Smooth muscle cell (in vitro differentiated cells): Measurements from ENCODE around the gene CA12. TPM values are rescaled to one million over a fixed set of nuclear protein-coding genes. Genes with fewer than 3 reads are reported as not detected.

Source experiments
- DNase-seq: peaks from one replicate; lab custom pipeline; 2025; ENCODE audit not compliant: unreplicated experiment; lab: John Stamatoyannopoulos, UW
- H2AFZ ChIP-seq: fragments of 200-600 bp; sonication (generic); 2 replicates; pipeline ENCODE4 v1.6.0; 2016; ENCODE audit warnings: antibody characterized with exemption, low read depth, mild to moderate bottlenecking
- H3F3A ChIP-seq: fragments of 200-600 bp; sonication (generic); 2 replicates; pipeline ENCODE4 v1.6.0; 2017; ENCODE audit warnings: antibody characterized with exemption, low read depth
- H3K27ac ChIP-seq: fragments of 200-600 bp; sonication (generic); 2 replicates; pipeline ENCODE4 v1.5.1; 2016; ENCODE audit warnings: low read depth, mild to moderate bottlenecking
- H3K27me3 ChIP-seq: fragments of 200-600 bp; sonication (generic); 2 replicates; pipeline ENCODE4 v1.6.1; 2016; ENCODE audit warnings: low read depth, mild to moderate bottlenecking
- H3K36me3 ChIP-seq: fragments of 200-600 bp; sonication (generic); 2 replicates; pipeline ENCODE4 v1.5.1; 2016; ENCODE audit warnings: low read depth
- H3K4me1 ChIP-seq: fragments of 200-600 bp; sonication (generic); 2 replicates; pipeline ENCODE4 v1.5.1; 2016; ENCODE audit warnings: low read depth
- H3K4me2 ChIP-seq: fragments of 200-600 bp; sonication (generic); 2 replicates; pipeline ENCODE4 v1.6.0; 2016; ENCODE audit warnings: mild to moderate bottlenecking
- H3K4me3 ChIP-seq: fragments of 200-600 bp; sonication (generic); 2 replicates; pipeline ENCODE4 v1.5.1; 2016; ENCODE audit warnings: mild to moderate bottlenecking
- H3K79me2 ChIP-seq: fragments of 200-600 bp; sonication (generic); 2 replicates; pipeline ENCODE4 v1.6.0; 2016; ENCODE audit warnings: low read depth, mild to moderate bottlenecking
- H3K9ac ChIP-seq: fragments of 200-600 bp; sonication (generic); 2 replicates; pipeline ENCODE4 v1.6.0; 2016; ENCODE audit warnings: low read depth
- H3K9me3 ChIP-seq: fragments of 200-600 bp; sonication (generic); replicated peaks from 2 replicates; pipeline ENCODE4 v1.5.1; 2016; ENCODE audit warnings: low read depth
- H4K20me1 ChIP-seq: fragments of 200-600 bp; sonication (generic); 2 replicates; pipeline ENCODE4 v1.6.0; 2016; ENCODE audit warnings: low read depth
- CTCF ChIP-seq: fragments of 200-600 bp; sonication (generic); IDR thresholded peaks from 2 replicates; pipeline ENCODE4 v1.5.1; 2017; ENCODE audit warnings: borderline replicate concordance, mild to moderate bottlenecking, antibody characterized with exemption; ENCODE audit not compliant: insufficient read depth, poor library complexity, severe bottlenecking
- WGBS: methylation state at CpG from one replicate; pipeline ENCODE4 v1.1.7; 2016; ENCODE audit warnings: low lambda C conversion rate; 5-methylcytosine and 5-hydroxymethylcytosine counted together
- polyA plus RNA-seq: library from polyadenylated mRNA; unstranded; fragments of >200 nt; fragmentation: Nextera tagmentation; extraction: Ambion mirVana; gene quantifications from 2 replicates; pipeline ENCODE4 v1.2.1, GENCODE V29; 2016
- total RNA-seq: library from RNA; depleted of rRNA; stranded (reverse); fragments of >200 nt; gene quantifications from 2 replicates; pipeline ENCODE4 v1.2.3, GENCODE V29; 2014

Gene CA12
- total and polyA plus RNA-seq, 2 experiments from 2014 or later: 13.5 to 14.0 TPM

GRCh38 chr15:63340878-63341277 lies 40.8 kb downstream of the CA12 start:
- H3K9me3 ChIP-seq: no peaks in the 10 kb centered on the region
- H3F3A ChIP-seq: no peaks in the 10 kb centered on the region
- no peak for TF ChIP-seq CTCF
- no peak overlapping the region for H2AFZ ChIP-seq
- no peak overlapping the region for H3K9ac ChIP-seq
- WGBS: 86% methylated on average over 3 of the region's 3 CpGs
- no peaks in the 10 kb centered on the region for H4K20me1 ChIP-seq
- H3K36me3 ChIP-seq: no peaks in the 10 kb centered on the region
- H3K27me3 ChIP-seq: no peaks in the 10 kb centered on the region
- no peak overlapping the region for H3K27ac ChIP-seq
- H3K79me2 ChIP-seq: no peaks in the 10 kb centered on the region
- peaks cover 9% of the 10 kb centered on the region for H3K4me1 ChIP-seq
- no peak overlapping the region for H3K4me2 ChIP-seq
- no peak overlapping the region for H3K4me3 ChIP-seq
- no peak for DNase-seq

GRCh38 chr15:63340353-63340752 lies 41.3 kb downstream of the CA12 start:
- H3K4me2 ChIP-seq: no peak overlapping the region
- no peaks in the 10 kb centered on the region for H3F3A ChIP-seq
- no peak overlapping the region for H3K4me3 ChIP-seq
- 81% methylated on average over 8 of the region's 8 CpGs for WGBS
- no peak for DNase-seq
- H3K9ac ChIP-seq: no peak overlapping the region
- no peaks in the 10 kb centered on the region for H3K9me3 ChIP-seq
- no peaks in the 10 kb centered on the region for H3K36me3 ChIP-seq
- H3K27me3 ChIP-seq: no peaks in the 10 kb centered on the region
- H4K20me1 ChIP-seq: no peaks in the 10 kb centered on the region
- no peaks in the 10 kb centered on the region for H3K79me2 ChIP-seq
- H2AFZ ChIP-seq: no peak overlapping the region
- TF ChIP-seq CTCF: no peak
- peaks cover 9% of the 10 kb centered on the region for H3K4me1 ChIP-seq
- no peak overlapping the region for H3K27ac ChIP-seq

DNA sequence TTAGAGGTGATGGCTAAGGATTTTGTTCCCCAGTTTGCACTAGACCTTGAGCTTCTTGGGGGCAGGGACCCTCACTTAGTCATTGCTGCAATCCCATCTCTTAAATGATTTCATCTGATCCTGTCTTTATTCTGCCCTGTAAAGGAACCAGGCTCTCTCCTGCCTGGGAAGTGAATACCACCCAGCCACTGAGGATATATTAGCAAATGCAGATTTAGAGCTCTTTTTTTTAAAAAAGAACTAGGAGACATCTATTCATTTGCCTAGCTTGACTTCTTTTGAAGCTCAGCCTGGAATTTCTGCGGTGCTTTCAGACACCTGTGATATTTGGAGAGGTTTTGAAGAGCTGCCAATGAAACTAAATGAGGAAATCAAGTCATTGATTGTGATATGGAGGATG lies 41.8 kb downstream of the CA12 start:
- H3K36me3 ChIP-seq: no peaks in the 10 kb centered on the region
- WGBS: 43% methylated on average over 1 of the region's 1 CpG

More for the DNA sequence above, 41.8 kb downstream of the CA12 start:
- Histone ChIP-seq H4K20me1 (no peaks in the 10 kb centered on the region), H3K9me3 (no peaks in the 10 kb centered on the region), H3K4me2 (no peak overlapping the region), H3K4me1 (peaks cover 9% of the 10 kb centered on the region), H3K79me2 (no peaks in the 10 kb centered on the region), H3K27ac (no peak overlapping the region), H3K4me3 (no peak overlapping the region), H2AFZ (no peak overlapping the region), H3K27me3 (no peaks in the 10 kb centered on the region), H3F3A (no peaks in the 10 kb centered on the region), H3K9ac (no peak overlapping the region)
- TF ChIP-seq CTCF: no peak
- DNase-seq: no peak
